Hepatocyte (in vitro differentiated cells): ENCODE data around the gene ENG.

Source experiments
- CTCF ChIP-seq: fragments of 200-600 bp; sonication (generic); IDR thresholded peaks from 2 replicates; pipeline ENCODE4 v1.5.1; 2016; ENCODE audit warnings: antibody characterized with exemption, mild to moderate bottlenecking; ENCODE audit not compliant: poor library complexity
- EZH2phosphoT487 ChIP-seq: fragments of 200-600 bp; sonication (generic); IDR thresholded peaks from one replicate; pipeline ENCODE4 v1.6.1; 2018; ENCODE audit warnings: antibody characterized with exemption, mild to moderate bottlenecking, low read depth, moderate library complexity; ENCODE audit not compliant: unreplicated experiment, severe bottlenecking

DNA sequence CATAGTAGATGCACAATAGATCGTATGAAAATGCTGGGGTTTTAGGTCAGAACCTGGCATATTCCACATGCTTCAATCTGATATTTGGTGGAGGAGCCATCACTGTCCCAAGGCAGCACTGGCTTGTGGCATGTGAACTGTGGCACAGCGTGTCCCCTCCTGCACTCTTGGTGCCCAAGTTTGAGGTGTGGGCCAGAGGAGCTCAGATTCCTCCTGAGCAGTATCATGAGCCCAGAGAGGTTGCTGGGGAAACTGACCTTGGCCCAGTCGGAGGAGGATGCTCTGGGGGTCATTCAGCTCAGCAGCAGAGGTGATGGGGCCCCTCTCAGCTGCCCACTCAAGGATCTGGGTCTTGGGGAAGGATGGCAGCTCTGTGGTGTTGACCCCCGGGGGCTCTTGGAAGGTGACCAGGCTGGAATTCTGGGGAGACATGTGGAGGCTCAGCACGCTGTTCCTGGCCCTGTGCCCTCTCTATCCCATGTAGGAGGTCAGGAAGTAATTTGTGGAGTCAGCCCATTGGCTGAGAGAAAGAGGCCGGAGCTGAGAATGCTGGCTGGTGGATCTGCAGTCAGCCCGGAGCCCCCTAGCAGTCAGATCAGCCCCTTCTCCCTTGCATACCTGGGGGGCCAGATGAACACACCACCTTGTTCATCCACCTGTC, 28.1 kb downstream of the ENG start:
- TF ChIP-seq EZH2phosphoT487 (no peak), CTCF (no peak)
